H1 (cell line): Measurements from ENCODE around the gene TNIK. TPM values are rescaled to one million over a fixed set of nuclear protein-coding genes. Genes with fewer than 3 reads are reported as not detected.

Experiments
- CTCF ChIA-PET: fragments of 300-600 bp; sonication (Branson Sonifier 250); formaldehyde crosslinking; loops from one replicate; lab custom pipeline; 2021; ENCODE audit not compliant: partially characterized antibody; lab: Charles Lee
- POLR2A ChIA-PET: fragments of 300-600 bp; sonication (Branson Sonifier 250); formaldehyde crosslinking; loops from one replicate; lab custom pipeline; 2021; ENCODE audit warnings: inconsistent platforms; ENCODE audit not compliant: partially characterized antibody; lab: Charles Lee
- DNase-seq, 2 experiments: peaks; one replicate each; pipeline versions ENCODE4 v3.0.0 to v3.0.0-alpha.2; 2010 to 2022; ENCODE audit warnings: low spot score in 2 of 2, low read depth in 1 of 2, mixed read lengths in 1 of 2
- FAIRE-seq: peaks from 2 replicates; lab custom pipeline; 2011; peaks lifted over from hg19 to GRCh38; lab: Jason Lieb, UNC
- H2AFZ ChIP-seq: 2 replicates; pipeline ENCODE4 v1.8.1; 2012; ENCODE audit warnings: low read length, inconsistent platforms
- H2AK5ac ChIP-seq: 2 replicates; pipeline ENCODE4 v1.6.1; 2013; ENCODE audit warnings: low read depth, low read length
- H2BK120ac ChIP-seq: replicated peaks from 2 replicates; pipeline ENCODE3; 2013; ENCODE audit warnings: low read depth, low read length, inconsistent platforms
- H2BK12ac ChIP-seq: 2 replicates; pipeline ENCODE4 v1.6.1; 2013; ENCODE audit warnings: low read depth, low read length
- H2BK15ac ChIP-seq: 2 replicates; pipeline ENCODE4 v1.6.1; 2013; ENCODE audit warnings: low read length
- H2BK20ac ChIP-seq: 2 replicates; pipeline ENCODE4 v1.6.1; 2013; ENCODE audit warnings: low read length
- H2BK5ac ChIP-seq: 2 replicates; pipeline ENCODE4 v1.6.1; 2013; ENCODE audit warnings: low read depth, low read length
- H3K14ac ChIP-seq: 2 replicates; pipeline ENCODE4 v1.6.1; 2013; ENCODE audit warnings: inconsistent platforms; ENCODE audit not compliant: insufficient read length
- H3K18ac ChIP-seq: 2 replicates; pipeline ENCODE4 v1.6.1; 2013; ENCODE audit warnings: low read length; ENCODE audit errors: extremely low read depth
- H3K23ac ChIP-seq: 2 replicates; pipeline ENCODE4 v1.6.1; 2013; ENCODE audit warnings: inconsistent platforms; ENCODE audit not compliant: insufficient read length
- H3K23me2 ChIP-seq: 2 replicates; pipeline ENCODE4 v1.6.1; 2013; ENCODE audit warnings: low read depth, low read length
- H3K27ac ChIP-seq: 2 replicates; pipeline ENCODE4 v1.6.1; 2011; ENCODE audit warnings: low read depth, low read length, inconsistent platforms
- H3K27me3 ChIP-seq, 4 experiments: replicated peaks in 1 of 4; 1 replicate in 1 of 4; 2 replicates in 3 of 4; pipeline versions ENCODE4 v1.6.1 to v1.8.1; 2011 to 2013; ENCODE audit warnings: low read length in 3 of 4, mild to moderate bottlenecking in 3 of 4, inconsistent platforms in 2 of 4, mixed read lengths in 2 of 4, moderate library complexity in 1 of 4; ENCODE audit not compliant: control insufficient read depth in 3 of 4, insufficient read depth in 3 of 4; ENCODE audit errors: extremely low read depth in 1 of 4
- H3K36me3 ChIP-seq, 4 experiments: 2 replicates each; pipeline versions ENCODE4 v1.6.1 to v1.8.1; 2011 to 2013; ENCODE audit warnings: mild to moderate bottlenecking in 4 of 4, low read length in 3 of 4, moderate library complexity in 2 of 4, control low read depth in 1 of 4, inconsistent platforms in 1 of 4; ENCODE audit not compliant: insufficient read depth in 4 of 4, control insufficient read depth in 2 of 4
- H3K4ac ChIP-seq: replicated peaks from 2 replicates; pipeline ENCODE3; 2013; ENCODE audit warnings: low read length, low read depth, mixed read lengths, inconsistent platforms; ENCODE audit not compliant: insufficient read length
- H3K4me1 ChIP-seq, 4 experiments: replicated peaks in 1 of 4; 1 replicate in 1 of 4; 2 replicates in 3 of 4; pipeline versions ENCODE4 v1.6.1 to v1.8.1; 2011 to 2013; ENCODE audit warnings: low read length in 3 of 4, inconsistent platforms in 2 of 4, mixed read lengths in 1 of 4; ENCODE audit not compliant: insufficient read depth in 4 of 4, control insufficient read depth in 3 of 4
- H3K4me2 ChIP-seq, 2 experiments: 2 replicates each; pipeline versions ENCODE4 v1.6.1 to v1.8.1; 2011 to 2013; ENCODE audit warnings: low read depth in 2 of 2, low read length in 2 of 2, control low read depth in 1 of 2, inconsistent platforms in 1 of 2, mild to moderate bottlenecking in 1 of 2; ENCODE audit not compliant: insufficient read depth in 1 of 2
- H3K4me3 ChIP-seq, 4 experiments: fragments of 200-600, 300-600 bp in 1 of 4; sonication (generic), shearing (Covaris generic), sonication (Bioruptor Twin) in 1 of 4; 2 replicates each; pipeline versions ENCODE4 v1.5.1 to v1.8.1; 2011 to 2016; ENCODE audit warnings: low read length in 4 of 4, low read depth in 3 of 4, control low read depth in 2 of 4, inconsistent platforms in 2 of 4, mild to moderate bottlenecking in 2 of 4, mixed read lengths in 1 of 4, moderate library complexity in 1 of 4; ENCODE audit not compliant: insufficient read depth in 2 of 4; ENCODE audit errors: extremely low read depth in 1 of 4
- H3K56ac ChIP-seq: replicated peaks from 2 replicates; pipeline ENCODE3; 2013; ENCODE audit warnings: low read depth, mild to moderate bottlenecking, mixed read lengths, low read length, inconsistent platforms; ENCODE audit not compliant: insufficient read length
- H3K79me1 ChIP-seq: 2 replicates; pipeline ENCODE4 v1.6.1; 2013; ENCODE audit warnings: low read depth, low read length, control low read depth
- H3K79me2 ChIP-seq, 2 experiments: 2 replicates each; pipeline versions ENCODE4 v1.6.1 to v1.8.1; 2012 to 2013; ENCODE audit warnings: low read length in 2 of 2, mild to moderate bottlenecking in 2 of 2, inconsistent platforms in 1 of 2; ENCODE audit not compliant: insufficient read depth in 2 of 2, control insufficient read depth in 1 of 2
- H3K9ac ChIP-seq, 4 experiments: replicated peaks in 1 of 4; 1 replicate in 1 of 4; 2 replicates in 3 of 4; pipeline versions ENCODE4 v1.6.1 to v1.8.1; 2011 to 2013; ENCODE audit warnings: low read depth in 3 of 4, low read length in 3 of 4, control low read depth in 2 of 4, mild to moderate bottlenecking in 2 of 4, moderate library complexity in 2 of 4, inconsistent platforms in 1 of 4; ENCODE audit errors: extremely low read depth in 1 of 4
- H3K9me3 ChIP-seq, 2 experiments: 2 replicates each; pipeline versions ENCODE4 v1.6.1 to v1.8.1; 2012 to 2013; ENCODE audit warnings: mild to moderate bottlenecking in 2 of 2, moderate library complexity in 2 of 2, control low read depth in 1 of 2, inconsistent platforms in 1 of 2, low read depth in 1 of 2, low read length in 1 of 2, mixed read lengths in 1 of 2; ENCODE audit not compliant: insufficient read depth in 2 of 2
- H4K20me1 ChIP-seq, 2 experiments: replicated peaks in 1 of 2; 2 replicates each; pipeline versions ENCODE3 to v1.8.1; 2011 to 2013; ENCODE audit warnings: inconsistent platforms in 2 of 2, low read length in 2 of 2, mild to moderate bottlenecking in 1 of 2; ENCODE audit not compliant: insufficient read depth in 2 of 2, control insufficient read depth in 1 of 2
- H4K5ac ChIP-seq: 2 replicates; pipeline ENCODE4 v1.6.1; 2013; ENCODE audit warnings: low read length, low read depth, mixed read lengths, inconsistent platforms; ENCODE audit not compliant: insufficient read length
- H4K8ac ChIP-seq: 2 replicates; pipeline ENCODE4 v1.8.0; 2013; ENCODE audit warnings: mild to moderate bottlenecking, moderate library complexity, low read length, inconsistent platforms; ENCODE audit not compliant: insufficient read depth; ENCODE audit errors: extremely low read depth
- H4K91ac ChIP-seq: replicated peaks from 2 replicates; pipeline ENCODE3; 2013; ENCODE audit warnings: low read length, mixed read lengths, inconsistent platforms; ENCODE audit not compliant: insufficient read length
- BACH1 ChIP-seq: IDR thresholded peaks from 2 replicates; pipeline ENCODE4 v1.6.1; 2012; ENCODE audit warnings: low read length, improper control_type of control experiment
- CHD2 ChIP-seq: IDR thresholded peaks from 2 replicates; pipeline ENCODE4 v1.6.1; 2012; ENCODE audit warnings: low read length, improper control_type of control experiment
- CREB1 ChIP-seq: IDR thresholded peaks from 2 replicates; pipeline ENCODE4 v1.6.1; 2012; ENCODE audit warnings: inconsistent platforms
- E2F6 ChIP-seq: IDR thresholded peaks from 2 replicates; pipeline ENCODE4 v1.6.1; 2012; ENCODE audit warnings: inconsistent platforms
- GABPA ChIP-seq: IDR thresholded peaks from 2 replicates; pipeline ENCODE4 v1.6.1; 2011; ENCODE audit warnings: mild to moderate bottlenecking, low read length, moderate library complexity, borderline replicate concordance; ENCODE audit not compliant: insufficient read depth
- KDM5A ChIP-seq: fragments of 200-600 bp; IDR thresholded peaks from 2 replicates; pipeline ENCODE4 v1.7.1; 2012; ENCODE audit warnings: mild to moderate bottlenecking, low read length, inconsistent platforms, mixed read lengths
- SIN3A ChIP-seq, 2 experiments: IDR thresholded peaks in 1 of 2; conservative IDR thresholded peaks in 1 of 2; 2 replicates each; pipeline ENCODE4 v1.6.1; 2011 to 2012; ENCODE audit warnings: low read length in 2 of 2, improper control_type of control experiment in 1 of 2, low read depth in 1 of 2, mild to moderate bottlenecking in 1 of 2
- TCF12 ChIP-seq: IDR thresholded peaks from 2 replicates; pipeline ENCODE4 v1.6.1; 2011; ENCODE audit warnings: low read depth, mild to moderate bottlenecking, low read length
- WGBS, 2 experiments: shearing (Covaris generic) in 1 of 2; methylation state at CpG; one replicate each; pipeline versions ENCODE4 v1.1.6 to v1.1.7; 2013 to 2015; ENCODE audit warnings: low lambda C conversion rate in 2 of 2, mixed read lengths in 2 of 2, inconsistent platforms in 1 of 2, low coverage in 1 of 2, missing lambda C conversion rate in 1 of 2; ENCODE audit not compliant: insufficient replicate concordance in 2 of 2, insufficient coverage in 1 of 2, insufficient read length in 1 of 2; ENCODE audit errors: extremely low coverage in 1 of 2, missing lambda C conversion rate in 1 of 2; 5-methylcytosine and 5-hydroxymethylcytosine counted together
- polyA plus RNA-seq, 7 experiments: library from polyadenylated mRNA; depleted of rRNA in 3 of 7; stranded (reverse) in 5 of 7; unstranded in 2 of 7; fragments of >200 nt in 5 of 7; fragments of 200-250 nt in 2 of 7; gene quantifications; 1 replicate in 5 of 7; 2 replicates in 1 of 7; 4 replicates in 1 of 7; pipeline versions ENCODE4 v1.2.1 to v1.2.3, GENCODE V29; 2011 to 2013; ENCODE audit warnings: missing spikeins in 2 of 7, mixed read lengths in 2 of 7
- total RNA-seq: library from RNA; stranded (reverse); fragmentation: NEBNext Ultra II Directional; extraction: Animal tissue kit (Norgen Biotek cat#: 25700); gene quantifications from 2 replicates; pipeline ENCODE4 v1.2.1, GENCODE V29; 2021

Gene TNIK
- total and polyA plus RNA-seq, 2 of the 8 experiments (the other 6 are each of a cell fraction or from before 2014, with no cell fraction given) = 7.4 to 42.0 TPM

GRCh38 chr3:171373711-171374110, 86.5 kb downstream of the TNIK start:
- no peak overlapping the region for H4K8ac ChIP-seq
- ChIA-PET POLR2A (interaction anchor here (1.3 to 1.5 kb wide), 2 partner anchors 9 to 10 kb away, joined by 3 read pairs; no protein-coding TSS in a partner anchor), CTCF (interaction anchor here (1.1 to 1.7 kb wide), 6 partner anchors 45 to 418 kb away, joined by 3 to 6 read pairs (median 4); no protein-coding TSS in a partner anchor)
- no peak for TF ChIP-seq BACH1
- no peak for TF ChIP-seq CHD2
- TF ChIP-seq CREB1 = no peak
- TF ChIP-seq E2F6 = no peak
- no peak for TF ChIP-seq GABPA
- no peak for TF ChIP-seq KDM5A
- TF ChIP-seq TCF12 = no peak
- no peak for TF ChIP-seq SIN3A (conservative IDR thresholded peaks at IDR 0.05 in 1 of 2, IDR thresholded peaks at IDR 0.05 in 1 of 2; ENCODE audit: low read depth in 1 of 2, low read length in 2 of 2)
- no peak overlapping the region for H3K23ac ChIP-seq
- H2AK5ac ChIP-seq = no peak overlapping the region
- no peak overlapping the region for H3K14ac ChIP-seq
- no peak overlapping the region for H2BK120ac ChIP-seq
- no peak overlapping the region for H2BK20ac ChIP-seq
- no peak overlapping the region for H4K91ac ChIP-seq
- WGBS, 2 experiments = 91% methylated on average over 2 of the region's 2 CpGs; no CpG with 5 or more reads in 1 of the 2 experiments
- no peaks in the 10 kb centered on the region for H3K36me3 ChIP-seq
- no peak overlapping the region for H3K18ac ChIP-seq
- H3K79me2 ChIP-seq = peaks cover 0 to 46% of the 10 kb centered on the region in 2 experiments; a peak in 2 of 4 replicates
- peaks cover 0 to 5% (median 2%) of the 10 kb centered on the region in 4 experiments; a peak in 2 of 7 replicates for H3K4me1 ChIP-seq
- H3K9ac ChIP-seq = no peak overlapping the region
- no peak overlapping the region for H3K27ac ChIP-seq
- H3K79me1 ChIP-seq = no peaks in the 10 kb centered on the region; the same call in 1 of the 2 replicates
- no peak overlapping the region for H3K56ac ChIP-seq
- no peak overlapping the region for H2BK15ac ChIP-seq
- no peaks in the 10 kb centered on the region for H4K20me1 ChIP-seq
- H3K9me3 ChIP-seq = no peaks in the 10 kb centered on the region
- H2AFZ ChIP-seq = no peak overlapping the region
- no peak overlapping the region for H4K5ac ChIP-seq
- H3K27me3 ChIP-seq = no peaks in the 10 kb centered on the region
- H3K23me2 ChIP-seq = no peaks in the 10 kb centered on the region; the same call in 1 of the 2 replicates
- H2BK5ac ChIP-seq = no peak overlapping the region
- DNase-seq = no peak
- H3K4ac ChIP-seq = no peak overlapping the region
- H3K4me3 ChIP-seq = no peak overlapping the region
- H3K4me2 ChIP-seq = no peak overlapping the region
- no peak overlapping the region for H2BK12ac ChIP-seq
- no peak for FAIRE-seq
